Activated CD4-positive, alpha-beta memory T cell treated with anti-CD3 and anti-CD28 coated beads, Interleukin-2, amount 10 ng/mL, durations not matched to agents 7 days and 5 days (primary cell): Measurements from ENCODE around the gene NUP205. TPM values are rescaled to one million over a fixed set of nuclear protein-coding genes. Genes with fewer than 3 reads are reported as not detected.

ENCODE experiments used
- CTCF ChIA-PET: fragments of 350-600 bp; sonication (Branson Sonifier 250); formaldehyde crosslinking; loops from one replicate; lab custom pipeline; 2021; ENCODE audit warnings: antibody characterized with exemption, inconsistent platforms; lab: Charles Lee
- POLR2A ChIA-PET: fragments of 350-600 bp; sonication (Branson Sonifier 250); formaldehyde crosslinking; loops from one replicate; lab custom pipeline; 2021; ENCODE audit warnings: antibody characterized with exemption; lab: Charles Lee
- DNase-seq: peaks from one replicate; pipeline ENCODE4 v3.0.0-alpha.2; 2020
- H3K27ac Mint-ChIP-seq: one replicate; pipeline ENCODE4 v1.8.0; 2021; ENCODE audit warnings: mild to moderate bottlenecking, mixed read lengths
- H3K27me3 Mint-ChIP-seq: one replicate; pipeline ENCODE4 v1.8.0; 2021; ENCODE audit warnings: mixed read lengths
- H3K36me3 Mint-ChIP-seq: one replicate; pipeline ENCODE4 v1.8.0; 2021; ENCODE audit warnings: low read depth, mixed read lengths
- H3K4me1 Mint-ChIP-seq: one replicate; pipeline ENCODE4 v1.8.0; 2021; ENCODE audit warnings: mixed read lengths
- H3K4me3 Mint-ChIP-seq: one replicate; pipeline ENCODE4 v1.8.0; 2021; ENCODE audit warnings: mild to moderate bottlenecking, mixed read lengths
- H3K9me3 Mint-ChIP-seq: one replicate; pipeline ENCODE4 v1.8.0; 2021; ENCODE audit warnings: mixed read lengths
- total RNA-seq, 2 experiments: library from RNA; stranded (reverse); gene quantifications; one replicate each; pipeline ENCODE4 v1.2.3, GENCODE V29; 2021

NUP205 gene
- total RNA-seq, 2 experiments from 2014 or later, result 91.2 to 92.3 TPM

DNA sequence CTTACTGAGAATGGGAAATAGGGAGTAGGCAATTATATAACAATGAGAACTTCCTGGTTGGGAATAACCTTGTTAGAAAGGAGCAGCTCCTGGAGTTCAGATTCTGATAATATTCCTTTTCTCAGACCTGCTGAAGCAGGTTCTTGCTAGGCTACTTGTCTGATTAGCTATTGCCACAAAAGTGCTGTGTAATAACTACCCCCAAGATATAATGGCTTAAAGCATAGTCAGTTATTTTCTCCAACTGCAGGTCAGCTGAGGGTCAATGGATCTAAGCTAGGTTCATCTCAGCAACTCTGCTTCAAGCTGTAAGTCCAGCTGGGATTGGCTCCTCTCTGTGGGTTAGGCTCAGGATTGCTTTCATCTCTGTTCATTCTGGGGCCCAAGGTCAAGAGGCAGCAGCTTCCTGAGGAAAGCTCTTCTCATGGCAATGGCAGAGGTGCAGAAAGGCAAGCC, 38.5 kb upstream of the NUP205 start:
- no peaks in the 10 kb centered on the region for H3K4me1 Mint-ChIP-seq
- no peaks in the 10 kb centered on the region for H3K36me3 Mint-ChIP-seq
- H3K27me3 Mint-ChIP-seq, result no peaks in the 10 kb centered on the region
- H3K4me3 Mint-ChIP-seq, result no peak overlapping the region
- ChIA-PET CTCF (interaction anchor here (0.7 to 1.1 kb wide), 2 partner anchors 32 to 100 kb away, joined by 3 to 4 read pairs; no protein-coding TSS in a partner anchor), POLR2A (no interaction called here)
- DNase-seq, result no peak
- no peak overlapping the region for H3K27ac Mint-ChIP-seq
- no peaks in the 10 kb centered on the region for H3K9me3 Mint-ChIP-seq

DNA sequence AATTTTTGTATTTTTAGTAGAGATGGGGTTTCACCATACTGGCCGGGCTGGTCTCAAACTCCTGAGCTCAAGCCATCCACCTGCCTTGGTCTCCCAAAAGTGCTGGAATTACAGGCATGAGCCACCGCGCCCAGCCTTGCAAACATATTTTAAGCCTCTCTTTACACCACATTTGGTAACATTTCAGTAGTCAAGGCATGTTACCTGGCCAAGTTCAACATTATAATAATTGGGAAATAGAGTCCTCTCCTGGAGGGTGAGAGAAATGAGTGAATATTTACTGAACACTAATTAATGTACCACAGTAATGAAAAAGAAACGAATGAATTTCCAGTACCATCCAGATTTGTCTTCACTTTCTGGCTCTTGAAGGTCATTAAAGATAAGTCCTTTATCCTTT, 37.8 kb upstream of the NUP205 start:
- Mint-ChIP-seq H3K36me3 (no peaks in the 10 kb centered on the region), H3K27me3 (no peaks in the 10 kb centered on the region), H3K27ac (no peak overlapping the region), H3K9me3 (no peaks in the 10 kb centered on the region), H3K4me1 (no peaks in the 10 kb centered on the region), H3K4me3 (no peak overlapping the region)
- no peak for DNase-seq
- CTCF ChIA-PET, result interaction anchor here (0.7 to 1.1 kb wide), 2 partner anchors 32 to 99 kb away, joined by 3 to 4 read pairs; no protein-coding TSS in a partner anchor
- POLR2A ChIA-PET, result no interaction called here

DNA sequence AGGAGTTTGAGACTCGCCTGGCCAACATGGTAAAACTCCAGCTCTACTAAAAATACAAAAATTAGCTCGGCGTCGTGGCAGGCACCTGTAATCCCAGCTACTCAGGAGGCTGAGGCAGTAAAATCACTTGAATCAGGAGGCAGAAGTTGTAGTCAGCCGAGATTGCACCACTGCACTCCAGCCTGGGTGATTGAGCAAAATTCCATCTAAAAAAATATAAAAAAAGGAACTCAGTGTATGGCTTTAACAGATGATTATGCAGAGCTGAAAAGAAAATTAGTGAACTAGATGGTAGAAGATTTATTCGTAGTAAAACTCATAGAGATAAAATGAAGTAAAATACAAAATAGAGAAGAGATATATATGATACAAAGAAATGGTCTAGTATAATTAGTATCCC, 35.2 kb upstream of the NUP205 start:
- H3K27ac Mint-ChIP-seq, result no peak overlapping the region
- DNase-seq, result no peak
- no peaks in the 10 kb centered on the region for H3K4me1 Mint-ChIP-seq
- H3K4me3 Mint-ChIP-seq, result no peak overlapping the region
- ChIA-PET CTCF (interaction anchor here (1.4 kb wide), 1 partner anchor 123 kb away, joined by 3 read pairs; no protein-coding TSS in a partner anchor), POLR2A (no interaction called here)
- H3K27me3 Mint-ChIP-seq, result no peaks in the 10 kb centered on the region
- no peaks in the 10 kb centered on the region for H3K9me3 Mint-ChIP-seq
- H3K36me3 Mint-ChIP-seq, result no peaks in the 10 kb centered on the region

DNA sequence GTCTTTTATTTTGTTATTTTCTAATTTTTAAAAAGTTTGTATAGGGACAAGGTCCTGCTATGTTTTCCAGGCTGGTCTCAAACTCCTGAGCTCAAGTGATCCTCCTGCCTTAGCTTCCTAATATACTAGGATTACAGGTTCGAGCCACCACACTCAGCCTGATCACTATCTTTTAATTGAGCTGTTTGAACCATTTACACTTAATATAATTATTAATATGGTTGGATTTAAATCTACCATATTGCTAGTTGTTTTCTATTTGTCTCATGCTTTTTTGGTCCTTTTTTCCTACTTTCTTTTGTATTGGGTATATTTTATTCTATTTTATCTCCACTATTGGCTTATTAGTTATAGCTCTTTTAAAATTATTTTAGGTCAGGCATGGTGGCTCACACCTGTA, 34.6 kb upstream of the NUP205 start:
- Mint-ChIP-seq H3K4me3 (no peak overlapping the region), H3K4me1 (no peaks in the 10 kb centered on the region), H3K9me3 (no peaks in the 10 kb centered on the region), H3K36me3 (no peaks in the 10 kb centered on the region), H3K27me3 (no peaks in the 10 kb centered on the region), H3K27ac (no peak overlapping the region)
- ChIA-PET POLR2A (no interaction called here), CTCF (interaction anchor here (1.4 kb wide), 1 partner anchor 122 kb away, joined by 3 read pairs; no protein-coding TSS in a partner anchor)
- no peak for DNase-seq

DNA sequence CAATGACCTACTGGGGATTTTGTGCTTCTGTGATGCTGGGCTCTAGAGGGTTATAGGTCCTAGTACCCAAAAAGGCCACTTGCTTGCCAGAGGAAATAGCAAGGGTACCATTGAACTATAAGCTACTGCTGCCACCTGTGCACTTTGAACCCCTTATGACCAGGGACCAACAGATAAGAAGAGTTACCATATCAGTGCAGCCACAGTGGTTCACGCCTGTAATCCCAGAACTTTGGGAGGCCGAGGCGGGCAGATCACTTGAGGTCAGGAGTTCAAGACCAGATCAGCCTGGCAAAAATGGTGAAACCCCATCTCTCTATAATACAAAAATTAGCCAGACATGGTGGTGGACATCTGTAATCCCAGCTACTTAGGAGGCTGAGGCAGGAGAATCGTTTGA, 32.3 kb upstream of the NUP205 start:
- POLR2A ChIA-PET, result no interaction called here
- Mint-ChIP-seq H3K27ac (no peak overlapping the region), H3K4me3 (no peak overlapping the region), H3K4me1 (no peaks in the 10 kb centered on the region), H3K9me3 (no peaks in the 10 kb centered on the region), H3K36me3 (no peaks in the 10 kb centered on the region), H3K27me3 (peaks cover 5% of the 10 kb centered on the region)
- no peak for DNase-seq
- CTCF ChIA-PET, result no interaction called here

DNA sequence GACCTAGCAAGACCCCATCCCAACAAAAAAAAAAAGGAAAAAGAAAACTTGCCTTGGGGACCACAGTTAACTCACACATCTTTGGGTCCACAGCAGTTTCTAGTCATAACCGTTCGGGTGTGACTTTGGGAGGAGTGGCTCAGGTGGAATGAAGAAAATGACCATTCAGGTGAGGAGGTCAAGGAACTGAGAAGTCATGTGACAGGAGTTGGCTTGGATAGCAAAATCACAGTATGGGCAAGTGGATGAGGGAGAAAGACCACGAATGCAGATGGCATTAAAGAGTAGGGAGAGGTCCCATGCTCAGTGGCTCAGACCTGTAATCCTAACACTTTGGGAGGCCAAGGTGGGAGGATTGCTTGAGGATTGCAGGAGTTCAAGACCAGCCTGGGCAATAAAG, 30.7 kb upstream of the NUP205 start:
- ChIA-PET CTCF (no interaction called here), POLR2A (no interaction called here)
- Mint-ChIP-seq H3K36me3 (no peaks in the 10 kb centered on the region), H3K27ac (no peak overlapping the region), H3K4me3 (no peak overlapping the region), H3K4me1 (no peaks in the 10 kb centered on the region), H3K27me3 (peaks cover 7% of the 10 kb centered on the region), H3K9me3 (no peaks in the 10 kb centered on the region)
- DNase-seq, result no peak

DNA sequence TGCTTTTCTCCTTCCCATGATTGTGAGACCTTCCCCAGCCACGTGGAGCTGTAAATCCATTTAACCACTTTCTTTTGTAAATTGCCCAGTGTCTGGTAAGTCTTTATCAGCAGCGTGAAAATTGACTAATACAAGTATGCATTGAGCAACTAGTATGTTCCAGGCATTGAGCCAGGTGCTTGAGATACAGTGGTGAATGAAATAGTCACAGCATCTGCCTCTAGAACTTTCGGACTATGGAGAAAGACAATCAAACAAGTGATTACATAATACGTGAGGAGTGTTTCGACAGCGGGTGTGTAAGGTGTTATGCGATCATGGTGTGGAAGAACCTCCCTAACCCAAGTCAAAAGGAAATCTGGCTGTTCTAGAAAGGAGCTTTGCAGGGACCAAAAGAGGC, 21.6 kb upstream of the NUP205 start:
- POLR2A ChIA-PET, result no interaction called here

DNA sequence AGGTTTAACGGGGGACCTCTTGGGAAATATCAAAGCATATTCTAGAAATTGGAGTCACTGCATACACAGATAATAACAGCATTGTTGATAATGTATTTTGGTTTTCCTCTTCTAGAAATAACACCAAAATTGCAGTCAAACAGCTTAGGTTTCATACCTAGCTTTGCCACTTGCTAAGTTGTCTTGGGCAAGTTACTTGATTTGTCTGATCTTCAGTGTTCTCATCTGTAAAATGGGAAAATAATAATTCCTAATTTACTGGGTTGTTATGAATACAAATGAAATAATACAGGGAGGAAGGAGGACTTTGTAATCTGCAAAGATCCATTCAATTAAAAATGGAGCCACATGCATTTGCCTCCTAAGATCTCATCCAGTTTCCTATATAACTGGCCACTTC, 20.3 kb upstream of the NUP205 start:
- CTCF ChIA-PET, result no interaction called here
- Mint-ChIP-seq H3K4me3 (no peak overlapping the region), H3K27me3 (peaks cover 18% of the 10 kb centered on the region), H3K36me3 (no peaks in the 10 kb centered on the region), H3K9me3 (no peaks in the 10 kb centered on the region), H3K4me1 (no peaks in the 10 kb centered on the region), H3K27ac (no peak overlapping the region)
- POLR2A ChIA-PET, result no interaction called here
- no peak for DNase-seq

More for the DNA sequence above, 21.6 kb upstream of the NUP205 start:
- Mint-ChIP-seq H3K27ac (no peak overlapping the region), H3K27me3 (peaks cover 20% of the 10 kb centered on the region), H3K4me3 (no peak overlapping the region), H3K9me3 (no peaks in the 10 kb centered on the region), H3K4me1 (no peaks in the 10 kb centered on the region), H3K36me3 (no peaks in the 10 kb centered on the region)
- CTCF ChIA-PET, result no interaction called here
- DNase-seq, result no peak

DNA sequence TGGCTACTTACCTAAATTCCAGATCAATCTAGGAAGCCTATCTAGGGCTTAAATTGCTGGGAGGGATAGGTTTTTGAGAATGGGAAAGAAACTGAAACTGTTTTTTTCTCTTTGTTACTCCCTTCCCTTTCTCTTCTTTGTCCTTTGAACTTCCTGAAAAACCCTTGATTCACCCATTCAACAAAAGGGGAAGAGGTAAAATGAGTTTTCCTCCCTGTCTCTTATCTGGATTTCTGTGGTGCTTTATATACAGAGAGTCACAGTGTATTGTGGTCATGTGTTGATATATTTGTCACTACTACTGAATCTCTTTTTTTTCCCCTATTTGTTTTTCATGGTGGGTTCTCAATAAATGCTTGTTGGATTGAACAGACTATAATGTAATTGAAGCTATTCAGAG, 19.8 kb upstream of the NUP205 start:
- H3K4me1 Mint-ChIP-seq, result no peaks in the 10 kb centered on the region
- DNase-seq, result no peak
- H3K9me3 Mint-ChIP-seq, result no peaks in the 10 kb centered on the region
- ChIA-PET CTCF (no interaction called here), POLR2A (no interaction called here)
- H3K4me3 Mint-ChIP-seq, result no peak overlapping the region
- no peak overlapping the region for H3K27ac Mint-ChIP-seq
- H3K27me3 Mint-ChIP-seq, result peaks cover 18% of the 10 kb centered on the region
- no peaks in the 10 kb centered on the region for H3K36me3 Mint-ChIP-seq

DNA sequence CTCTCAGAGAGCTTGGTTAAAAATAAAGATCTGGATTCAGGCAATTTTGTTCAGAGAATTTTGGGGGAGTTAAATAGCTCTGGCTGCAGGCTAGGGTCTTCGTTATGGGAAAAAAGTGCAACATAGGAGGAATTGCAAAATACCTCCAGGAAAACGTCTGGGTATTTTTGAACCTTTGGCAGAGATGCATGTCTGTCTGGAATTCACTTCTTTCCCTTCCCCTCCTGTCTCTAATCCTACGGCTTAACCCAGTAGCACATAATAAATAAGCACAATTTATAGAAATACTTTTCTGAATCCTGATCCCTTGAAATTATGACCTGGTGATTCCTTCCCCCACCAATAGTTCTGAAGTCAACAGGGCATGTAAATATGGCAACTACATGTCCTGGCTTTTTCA, 19.3 kb upstream of the NUP205 start:
- POLR2A ChIA-PET, result no interaction called here
- Mint-ChIP-seq H3K36me3 (no peaks in the 10 kb centered on the region), H3K4me1 (no peaks in the 10 kb centered on the region), H3K9me3 (no peaks in the 10 kb centered on the region), H3K27ac (no peak overlapping the region), H3K4me3 (no peak overlapping the region), H3K27me3 (peaks cover 17% of the 10 kb centered on the region)
- DNase-seq, result no peak
- CTCF ChIA-PET, result interaction anchor here (0.5 kb wide), 1 partner anchor 167 kb away, joined by 3 read pairs; no protein-coding TSS in a partner anchor

DNA sequence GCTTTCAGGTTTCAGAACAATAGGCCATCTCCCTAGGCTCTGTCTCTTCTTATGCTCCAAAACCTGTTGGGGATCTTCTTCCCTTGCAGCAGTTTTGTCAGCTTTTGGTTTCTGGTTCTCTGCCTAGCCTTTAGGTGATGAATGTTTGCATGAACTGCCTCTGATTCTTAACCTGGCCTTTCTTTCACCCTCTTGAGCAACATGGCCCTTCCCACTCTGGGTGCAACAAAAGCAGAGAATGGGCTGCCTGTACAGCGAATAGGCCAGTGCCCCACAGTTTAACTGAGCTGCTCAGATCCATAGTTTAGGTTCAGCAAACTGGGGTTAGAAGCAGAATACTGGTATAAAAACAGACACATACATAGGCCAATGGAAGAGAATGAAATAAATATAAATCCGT, 18.1 kb upstream of the NUP205 start:
- ChIA-PET POLR2A (no interaction called here), CTCF (no interaction called here)
- Mint-ChIP-seq H3K4me1 (no peaks in the 10 kb centered on the region), H3K27me3 (peaks cover 15% of the 10 kb centered on the region), H3K27ac (no peak overlapping the region), H3K4me3 (no peak overlapping the region), H3K9me3 (no peaks in the 10 kb centered on the region), H3K36me3 (no peaks in the 10 kb centered on the region)
- no peak for DNase-seq

DNA sequence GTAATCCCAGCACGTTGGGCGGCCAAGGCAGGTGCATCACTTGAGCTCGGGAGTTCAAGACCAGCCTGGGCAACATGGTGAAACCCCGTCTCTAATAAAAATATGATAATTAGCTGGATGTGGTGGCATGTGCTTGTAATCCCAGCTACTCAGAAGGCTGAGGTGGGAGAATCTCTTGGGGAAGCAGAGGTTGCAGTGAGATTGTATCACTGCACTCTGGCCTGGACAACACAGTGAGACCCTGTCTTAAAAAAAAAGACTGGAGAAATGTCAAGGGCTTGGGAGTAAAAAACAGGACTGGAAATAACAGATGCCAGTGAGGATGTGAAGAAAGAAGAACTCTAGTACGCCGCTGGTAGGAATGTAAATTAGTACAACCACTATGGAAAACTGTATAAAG, 16.7 kb upstream of the NUP205 start:
- no peak for DNase-seq
- H3K9me3 Mint-ChIP-seq, result no peaks in the 10 kb centered on the region
- ChIA-PET POLR2A (no interaction called here), CTCF (no interaction called here)
- H3K4me3 Mint-ChIP-seq, result no peak overlapping the region
- no peaks in the 10 kb centered on the region for H3K36me3 Mint-ChIP-seq
- H3K4me1 Mint-ChIP-seq, result no peaks in the 10 kb centered on the region
- H3K27ac Mint-ChIP-seq, result no peak overlapping the region
- peaks cover 12% of the 10 kb centered on the region for H3K27me3 Mint-ChIP-seq

DNA sequence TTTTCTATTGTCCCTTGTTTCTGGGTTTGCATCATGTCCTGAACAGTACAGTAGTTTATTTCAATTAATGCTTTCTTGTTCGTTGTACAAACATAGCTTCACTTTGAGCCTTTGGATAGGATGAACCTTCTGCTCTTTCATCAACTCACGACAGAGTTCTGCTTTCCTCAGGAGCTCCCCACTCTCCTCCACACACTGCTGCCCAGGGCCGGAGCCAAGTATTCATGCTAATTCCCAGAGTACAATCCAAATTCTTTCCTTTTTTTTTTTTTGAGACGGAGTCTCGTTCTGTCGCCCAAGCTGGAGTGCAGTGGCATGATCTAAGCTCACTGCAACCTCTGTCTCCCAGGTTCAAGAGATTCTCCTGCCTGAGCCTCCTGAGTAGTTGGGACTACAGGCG, 7.5 kb upstream of the NUP205 start:
- no peaks in the 10 kb centered on the region for H3K9me3 Mint-ChIP-seq
- H3K4me1 Mint-ChIP-seq, result no peaks in the 10 kb centered on the region
- peaks cover 9% of the 10 kb centered on the region for H3K27me3 Mint-ChIP-seq
- no peak overlapping the region for H3K27ac Mint-ChIP-seq
- ChIA-PET POLR2A (no interaction called here), CTCF (no interaction called here)
- H3K4me3 Mint-ChIP-seq, result no peak overlapping the region
- no peaks in the 10 kb centered on the region for H3K36me3 Mint-ChIP-seq
- no peak for DNase-seq

DNA sequence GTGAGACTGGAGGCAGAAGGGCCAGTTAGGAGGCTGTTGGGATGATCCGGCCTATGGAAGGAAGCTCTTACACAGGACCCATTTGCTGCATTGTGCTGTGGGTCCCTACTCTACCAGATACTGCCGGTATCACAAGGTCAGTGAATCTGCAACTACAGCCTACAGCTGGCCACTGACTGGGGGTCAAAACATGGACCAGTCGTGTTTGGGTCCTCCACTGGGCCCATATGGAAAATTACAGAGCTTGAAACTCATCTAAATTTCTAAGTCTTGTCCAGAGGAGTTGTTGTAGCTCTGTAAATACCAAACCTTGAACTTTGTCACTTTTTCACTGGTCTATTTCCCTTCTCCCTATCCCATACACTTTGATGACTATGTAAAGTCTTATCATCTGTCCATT, 5.6 kb upstream of the NUP205 start:
- Mint-ChIP-seq H3K4me1 (peaks cover 7% of the 10 kb centered on the region), H3K27me3 (peaks cover 14% of the 10 kb centered on the region), H3K36me3 (no peaks in the 10 kb centered on the region), H3K4me3 (no peak overlapping the region), H3K9me3 (no peaks in the 10 kb centered on the region), H3K27ac (no peak overlapping the region)
- POLR2A ChIA-PET, result no interaction called here
- CTCF ChIA-PET, result interaction anchor here (1.0 to 1.1 kb wide), 2 partner anchors 33 to 49 kb away, joined by 3 read pairs; no protein-coding TSS in a partner anchor
- no peak for DNase-seq
